ENCODE data around the gene SS18. TPM values are rescaled to one million over a fixed set of nuclear protein-coding genes. Genes with fewer than 3 reads are reported as not detected.
A peak's percentile ranks its signal among the peaks of the same experiment; 100 is the strongest.

SS18 gene
- total RNA-seq, 1 experiment from 2014 or later = 63.8 TPM

GRCh38 chr18:26073758-26074157 lies 16.7 kb downstream of the SS18 start:
- DNase-seq (ENCODE audit: low spot score) = no peak

- no peak for DNase-seq (ENCODE audit: low spot score)
Measured at GRCh38 chr18:26071725-26072124, 18.7 kb downstream of the SS18 start.

DNA sequence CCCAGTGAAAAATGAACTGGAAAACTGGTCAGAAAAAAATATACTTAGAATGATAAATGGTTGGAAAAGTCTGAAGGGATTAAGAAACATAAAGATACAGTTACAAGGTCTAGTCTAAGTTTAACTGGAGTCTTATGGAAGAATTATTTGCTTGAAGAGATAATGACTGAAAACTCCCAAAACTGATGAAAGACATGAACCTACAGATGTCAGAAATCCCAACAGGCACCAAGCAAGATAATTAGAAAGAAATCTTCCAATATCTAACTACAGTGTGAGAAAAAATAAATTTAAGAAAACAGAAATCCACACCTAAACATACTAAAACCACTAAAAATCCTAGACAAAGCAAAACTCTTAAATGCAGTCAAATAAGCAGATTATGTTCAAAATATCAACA lies 19.4 kb downstream of the SS18 start:
- DNase-seq (ENCODE audit: low spot score) = no peak

DNA sequence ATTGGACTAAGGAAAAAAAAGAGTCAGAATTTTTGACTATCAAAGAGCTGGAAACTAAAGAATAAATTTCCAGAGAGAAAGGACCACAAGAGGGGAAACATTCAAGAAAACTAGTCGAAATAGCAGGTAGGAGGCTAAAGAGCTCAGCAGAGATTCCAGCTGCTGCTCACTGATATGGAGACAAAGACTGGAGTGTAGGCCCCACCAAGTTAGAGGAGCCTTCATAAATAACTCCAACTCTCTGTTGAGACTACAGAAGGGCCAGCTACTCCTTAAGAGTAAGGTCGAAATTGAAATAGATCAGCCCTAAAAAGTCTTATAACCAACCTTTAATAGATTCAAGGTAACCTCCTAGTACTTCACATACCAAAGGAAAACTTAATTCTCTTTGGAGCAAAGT lies 31.1 kb downstream of the SS18 start:
- DNase-seq (ENCODE audit: low spot score) = no peak

DNA sequence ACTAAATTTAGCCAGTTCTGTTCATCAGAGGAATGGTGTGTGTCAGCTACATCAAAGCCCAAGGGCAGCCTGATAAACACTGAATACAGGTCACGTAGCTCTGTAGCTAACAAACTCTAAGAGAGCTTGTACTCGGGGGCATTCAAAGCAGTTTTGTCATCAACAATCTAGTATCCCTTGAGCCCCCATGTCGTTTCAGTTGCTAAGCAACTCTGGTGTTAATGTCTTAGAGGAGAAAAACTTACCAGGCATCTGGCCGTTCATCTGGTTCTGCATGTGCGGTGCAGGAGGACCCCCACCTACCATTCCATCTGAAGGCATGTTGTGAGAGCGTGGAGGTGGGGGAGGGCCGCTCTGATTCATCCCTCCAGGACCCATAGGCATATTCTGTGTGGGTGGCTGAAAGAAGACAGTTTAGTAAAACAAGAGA lies 33.1 kb downstream of the SS18 start:
- DNase-seq (ENCODE audit: low spot score) = no peak

GRCh38 chr18:26056291-26056690 lies 34.1 kb downstream of the SS18 start:
- no peak for DNase-seq (ENCODE audit: low spot score)

DNA sequence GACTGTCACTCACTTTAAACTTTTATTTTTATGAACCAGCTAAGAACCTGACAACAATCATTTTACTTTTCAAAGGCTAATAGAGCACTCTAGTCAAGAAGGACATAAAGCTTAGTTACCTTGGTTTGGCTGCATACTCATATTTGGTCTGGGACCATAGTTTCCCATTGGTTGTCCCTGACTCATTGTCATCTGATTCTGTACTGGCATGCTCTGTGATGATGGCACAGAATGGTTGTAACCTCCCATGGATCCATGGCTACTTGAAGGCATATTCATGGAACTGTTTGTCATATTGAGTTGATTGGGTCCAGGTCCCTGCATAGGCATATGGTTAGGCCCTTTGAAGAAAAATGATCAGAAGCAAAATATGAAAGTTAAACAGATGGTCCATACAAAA lies 37.9 kb downstream of the SS18 start:
- DNase-seq (ENCODE audit: low spot score) = no peak

- peak; percentile 3 for DNase-seq (ENCODE audit: low spot score)
Measured at GRCh38 chr18:26051843-26052242, 38.6 kb downstream of the SS18 start.

DNA sequence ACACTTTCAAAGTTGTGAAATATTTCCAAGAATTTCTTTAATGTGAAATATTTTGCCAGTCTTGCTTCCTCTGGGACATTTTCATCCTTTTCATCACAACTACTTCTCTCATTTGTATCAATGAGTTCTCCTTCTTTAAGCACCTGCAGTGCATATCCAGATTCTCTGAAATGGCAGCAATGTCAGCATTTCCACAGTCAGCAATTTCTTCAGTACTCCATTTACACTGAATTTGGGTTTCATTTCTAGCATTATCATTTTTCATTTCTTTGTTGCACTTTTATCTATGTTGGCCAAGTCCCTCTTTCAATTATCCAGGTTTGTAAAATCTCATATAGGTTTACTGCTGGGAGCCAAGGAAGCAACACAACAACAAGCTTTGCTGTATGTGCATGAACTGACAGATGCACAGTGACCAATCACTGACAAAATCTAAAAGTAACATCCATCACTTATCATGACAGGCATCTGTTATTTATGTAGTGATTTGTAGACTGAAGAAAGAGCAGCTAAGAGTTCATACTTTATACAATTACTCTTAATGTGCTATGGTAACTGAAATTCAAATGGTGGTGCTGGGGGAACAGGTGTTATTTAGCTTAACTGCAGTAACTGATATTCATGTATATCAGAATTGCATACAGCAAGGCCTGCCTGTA lies 43.9 kb downstream of the SS18 start:
- no peak for DNase-seq (ENCODE audit: low spot score)

- no peak for DNase-seq (ENCODE audit: low spot score)
Measured at GRCh38 chr18:26044807-26045206, 45.6 kb downstream of the SS18 start.

- DNase-seq (ENCODE audit: low spot score) = no peak
Measured at GRCh38 chr18:26040051-26040656, 50.3 kb downstream of the SS18 start.

- DNase-seq (ENCODE audit: low spot score) = no peak
Measured at GRCh38 chr18:26039203-26039602, 51.2 kb downstream of the SS18 start.

DNA sequence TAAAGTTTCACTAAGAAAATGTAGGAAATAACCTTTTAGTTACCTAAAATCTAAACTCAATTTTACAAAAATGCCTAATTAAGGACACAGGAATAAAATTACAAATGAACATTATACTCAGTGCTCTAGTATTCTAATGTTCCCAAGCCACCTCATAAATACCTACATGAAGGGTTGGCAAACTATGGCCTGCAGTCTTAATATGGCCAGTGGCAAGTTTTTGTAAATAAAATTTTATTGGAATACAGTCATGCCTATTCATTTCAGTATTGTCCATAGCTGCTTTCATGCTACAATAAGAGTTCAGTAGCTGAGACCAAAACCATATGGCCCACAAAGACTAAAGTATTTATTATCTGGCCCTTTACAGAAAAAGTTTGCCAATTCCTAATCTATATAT lies 53.8 kb downstream of the SS18 start:
- no peak for DNase-seq (ENCODE audit: low spot score)

DNA sequence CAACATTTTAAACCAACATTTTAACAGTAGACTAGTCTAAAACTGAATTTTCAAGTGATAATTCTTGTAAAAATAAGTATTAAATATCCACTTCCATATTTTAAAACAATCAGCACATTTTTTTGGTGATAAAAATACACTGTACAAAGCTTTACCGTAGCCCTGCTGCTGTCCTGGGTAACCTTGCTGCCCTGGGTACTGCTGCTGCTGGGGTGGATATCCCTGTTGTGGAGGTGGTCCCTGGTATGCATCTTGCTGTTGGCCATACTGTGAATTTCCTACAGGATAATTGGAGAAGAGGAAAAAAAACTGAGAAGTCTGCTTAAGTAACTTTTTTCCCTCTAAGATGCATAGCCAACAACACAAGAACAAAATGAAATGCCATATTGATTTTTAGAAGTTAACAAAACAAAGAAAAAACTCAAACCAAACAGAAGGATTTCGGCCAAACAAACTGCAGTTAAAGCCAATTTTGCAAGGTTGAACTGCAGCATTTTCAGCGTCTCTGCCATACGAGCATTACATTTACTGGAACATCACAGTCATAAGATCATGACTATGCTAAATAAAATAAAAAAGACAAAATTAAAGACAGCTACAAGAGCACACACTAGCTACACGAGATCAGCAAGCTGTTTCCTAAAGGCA lies 55.4 kb downstream of the SS18 start:
- DNase-seq (ENCODE audit: low spot score) = no peak

GRCh38 chr18:26022585-26022984 lies 67.8 kb downstream of the SS18 start:
- no peak for DNase-seq (ENCODE audit: low spot score)

DNA sequence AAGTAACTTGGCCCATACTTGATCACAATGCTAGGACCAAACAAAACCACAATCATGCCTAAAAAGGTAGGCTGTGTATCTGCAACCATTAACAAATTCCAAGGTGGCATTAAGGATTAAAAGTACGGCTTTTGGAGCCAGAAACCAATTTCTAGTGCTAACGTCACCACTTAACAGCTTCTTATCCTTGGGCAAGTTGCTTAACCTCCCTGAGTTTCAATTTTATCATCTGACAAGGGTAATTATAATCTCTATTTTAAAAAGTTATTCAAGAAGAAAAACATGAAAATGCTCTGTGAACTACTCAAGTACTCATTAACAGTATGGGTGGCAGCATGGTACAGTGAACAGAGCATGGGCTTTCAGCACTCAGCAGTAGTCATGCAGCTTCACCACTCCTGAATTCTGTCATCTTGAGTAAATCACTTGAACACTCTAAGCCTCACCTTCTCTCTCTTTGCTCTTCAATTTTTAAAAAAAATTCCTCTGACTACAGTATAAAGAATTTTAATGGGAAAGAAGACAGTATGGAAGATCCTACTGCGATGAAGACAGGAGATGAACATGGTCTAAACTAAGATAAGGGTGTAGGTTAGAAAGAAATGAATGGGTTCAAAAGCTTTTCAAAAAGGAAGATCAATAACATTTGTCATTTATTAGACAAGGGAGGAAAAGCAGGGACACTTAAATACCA lies 69.2 kb downstream of the SS18 start:
- no peak for DNase-seq (ENCODE audit: low spot score)

DNA sequence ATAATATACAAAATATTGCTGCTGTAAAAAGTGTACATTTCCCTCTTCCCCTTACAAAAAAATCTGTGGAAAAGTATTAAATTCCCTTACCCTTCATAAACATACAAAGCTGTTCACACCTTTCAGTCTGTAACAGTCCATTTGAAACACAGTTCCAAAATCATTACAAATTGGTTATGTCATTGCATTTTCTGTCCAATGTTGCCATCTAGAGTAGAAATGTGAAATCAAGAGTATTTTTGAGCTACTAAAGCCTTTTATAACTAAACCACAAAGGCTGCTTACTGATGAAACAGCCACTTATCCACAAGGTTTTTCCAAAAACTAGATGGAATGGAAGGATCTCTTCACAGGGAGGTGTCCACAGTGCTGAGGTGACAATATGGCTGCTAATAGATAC lies 72.5 kb downstream of the SS18 start:
- no peak for DNase-seq (ENCODE audit: low spot score)

- no peak for DNase-seq (ENCODE audit: low spot score)
Measured at GRCh38 chr18:26014462-26014861, 76.0 kb downstream of the SS18 start.

GRCh38 chr18:26008619-26009018 lies 81.8 kb downstream of the SS18 start:
- no peak for DNase-seq (ENCODE audit: low spot score)

DNA sequence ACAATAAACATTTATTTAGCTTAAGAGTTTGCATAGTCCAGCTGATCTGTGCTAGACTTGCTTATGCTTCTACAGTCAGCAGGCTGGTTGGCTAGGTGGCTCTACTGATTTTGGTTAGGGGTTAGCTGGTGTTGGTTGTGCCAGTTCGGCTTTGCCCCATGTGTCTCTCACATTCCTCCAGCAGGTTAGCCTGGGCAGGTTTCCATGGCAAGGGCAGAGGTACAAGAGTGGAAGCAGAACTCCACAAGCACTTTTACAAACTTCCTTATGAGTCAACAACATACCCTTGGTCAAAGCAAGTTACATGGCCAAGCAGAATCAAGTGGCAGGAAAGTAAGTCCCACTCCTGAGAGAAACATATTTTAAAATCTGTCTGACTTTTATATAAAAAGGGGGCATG lies 82.3 kb downstream of the SS18 start:
- no peak for DNase-seq (ENCODE audit: low spot score)

DNA sequence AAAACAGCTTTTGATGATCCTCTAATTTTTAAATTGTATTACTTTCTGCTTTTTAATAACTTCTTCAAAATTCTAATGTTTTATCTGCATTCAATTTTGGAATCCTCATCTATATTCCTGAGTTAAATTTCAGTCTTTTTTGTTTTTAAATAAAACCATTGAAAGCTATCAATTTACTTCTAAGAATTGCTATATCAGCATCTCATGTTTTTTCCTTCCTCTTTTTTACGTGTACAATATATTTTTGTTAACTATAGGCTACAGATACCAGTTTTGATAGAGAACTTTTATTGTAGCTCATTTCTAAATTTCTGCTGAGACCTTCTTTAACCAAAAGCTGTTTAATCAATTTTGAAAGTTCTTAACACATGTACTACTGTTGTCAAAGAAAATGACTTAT lies 84.5 kb downstream of the SS18 start:
- DNase-seq (ENCODE audit: low spot score) = no peak

DNA sequence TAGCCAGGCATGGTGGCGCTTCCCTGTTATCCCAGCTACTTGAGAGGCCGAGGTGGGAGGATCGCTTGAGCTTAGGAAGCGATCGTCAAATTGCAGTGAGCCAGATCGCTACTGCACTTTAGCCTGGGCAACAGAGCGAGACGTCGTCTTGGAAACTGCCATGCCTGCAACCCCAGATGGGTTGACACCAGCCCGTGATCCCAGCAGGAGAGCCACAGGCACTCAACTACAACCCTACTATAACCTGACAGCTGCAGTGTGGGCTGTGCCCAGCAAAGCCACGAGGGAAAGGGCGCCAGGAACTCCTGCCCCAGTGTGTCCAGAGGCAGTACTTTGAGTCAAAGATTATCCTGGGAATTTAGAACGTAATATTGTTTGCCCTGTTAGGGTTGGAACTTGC lies 85.6 kb downstream of the SS18 start:
- no peak for DNase-seq (ENCODE audit: low spot score)

DNA sequence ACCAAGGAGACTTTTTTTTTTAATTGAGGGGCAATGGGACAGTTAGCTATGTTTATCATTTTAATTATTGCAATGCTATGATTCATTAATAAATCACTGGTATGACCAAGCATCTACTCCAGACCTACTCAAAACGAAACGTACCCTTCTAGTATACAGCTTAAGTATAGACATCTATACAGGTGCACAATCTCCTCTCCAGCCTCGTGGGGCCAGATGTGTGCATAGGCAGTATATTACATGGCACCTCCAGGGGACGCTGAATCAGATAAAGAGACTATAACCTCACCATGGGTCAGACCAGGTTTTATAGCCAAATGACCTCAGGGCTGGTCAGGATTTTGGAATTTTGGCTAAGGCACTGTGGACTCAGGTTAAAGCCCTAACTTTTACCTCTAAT lies 86.6 kb downstream of the SS18 start:
- no peak for DNase-seq (ENCODE audit: low spot score)

Data from HT-29 (cell line).